ENCODE measurements around the gene MRPL24.

GRCh38 chr1:156755527-156755950, 14.7 kb upstream of the MRPL24 start:
- no peak for TF ChIP-seq SRSF1 (optimal IDR thresholded peaks at IDR 0.05; ENCODE audit: low read depth, low read length)
- TF ChIP-seq TGIF2 (CRISPR knock-in tag; IDR thresholded peaks at IDR 0.05) = no peak
- no peak for TF ChIP-seq ARNT (IDR thresholded peaks at IDR 0.05)
- TF ChIP-seq ZNF205 (CRISPR knock-in tag; IDR thresholded peaks at IDR 0.05) = no peak
- no peak for TF ChIP-seq FOXK2 (IDR thresholded peaks at IDR 0.05)
- TF ChIP-seq NPAS2 (CRISPR knock-in tag; IDR thresholded peaks at IDR 0.05; ENCODE audit: borderline replicate concordance) = no peak
- TF ChIP-seq SIN3A (IDR thresholded peaks at IDR 0.05; ENCODE audit: borderline replicate concordance, low read depth, low read length) = no peak
- TF ChIP-seq ZFX (CRISPR knock-in tag; IDR thresholded peaks at IDR 0.05; ENCODE audit: low read depth) = no peak
- TF ChIP-seq, protein P1, sequence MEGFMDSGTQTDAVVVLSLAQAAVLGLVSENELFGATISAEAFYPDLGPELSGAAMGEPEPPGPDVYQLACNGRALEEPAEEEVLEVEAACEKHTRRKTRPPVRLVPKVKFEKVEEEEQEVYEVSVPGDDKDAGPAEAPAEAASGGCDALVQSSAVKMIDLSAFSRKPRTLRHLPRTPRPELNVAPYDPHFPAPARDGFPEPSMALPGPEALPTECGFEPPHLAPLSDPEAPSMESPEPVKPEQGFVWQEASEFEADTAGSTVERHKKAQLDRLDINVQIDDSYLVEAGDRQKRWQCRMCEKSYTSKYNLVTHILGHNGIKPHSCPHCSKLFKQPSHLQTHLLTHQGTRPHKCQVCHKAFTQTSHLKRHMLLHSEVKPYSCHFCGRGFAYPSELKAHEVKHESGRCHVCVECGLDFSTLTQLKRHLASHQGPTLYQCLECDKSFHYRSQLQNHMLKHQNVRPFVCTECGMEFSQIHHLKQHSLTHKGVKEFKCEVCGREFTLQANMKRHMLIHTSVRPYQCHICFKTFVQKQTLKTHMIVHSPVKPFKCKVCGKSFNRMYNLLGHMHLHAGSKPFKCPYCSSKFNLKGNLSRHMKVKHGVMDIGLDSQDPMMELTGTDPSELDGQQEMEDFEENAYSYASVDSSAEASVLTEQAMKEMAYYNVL (CRISPR knock-in tag; IDR thresholded peaks at IDR 0.05; ENCODE audit: borderline replicate concordance) = no peak
- no peak for TF ChIP-seq RAD21 (CRISPR knock-in tag; IDR thresholded peaks at IDR 0.05)
- no peak for TF ChIP-seq EZH2 (conservative IDR thresholded peaks at IDR 0.05; ENCODE audit: low read depth, low read length)
- TF ChIP-seq POLR2A (IDR thresholded peaks at IDR 0.05; ENCODE audit: insufficient read depth in 1 of 2, low read depth in 2 of 2, low read length in 2 of 2) = no peak

All from HepG2 (cell line).